CD1c-positive myeloid dendritic cell (primary cell): ENCODE results near the gene GRIN1.
A peak's percentile ranks its signal among the peaks of the same experiment; 100 is the strongest.

Source experiments
- DNase-seq: peaks from one replicate; pipeline ENCODE4 v3.0.0-alpha.2; 2016; ENCODE audit errors: extremely low spot score

Gene GRIN1

DNA sequence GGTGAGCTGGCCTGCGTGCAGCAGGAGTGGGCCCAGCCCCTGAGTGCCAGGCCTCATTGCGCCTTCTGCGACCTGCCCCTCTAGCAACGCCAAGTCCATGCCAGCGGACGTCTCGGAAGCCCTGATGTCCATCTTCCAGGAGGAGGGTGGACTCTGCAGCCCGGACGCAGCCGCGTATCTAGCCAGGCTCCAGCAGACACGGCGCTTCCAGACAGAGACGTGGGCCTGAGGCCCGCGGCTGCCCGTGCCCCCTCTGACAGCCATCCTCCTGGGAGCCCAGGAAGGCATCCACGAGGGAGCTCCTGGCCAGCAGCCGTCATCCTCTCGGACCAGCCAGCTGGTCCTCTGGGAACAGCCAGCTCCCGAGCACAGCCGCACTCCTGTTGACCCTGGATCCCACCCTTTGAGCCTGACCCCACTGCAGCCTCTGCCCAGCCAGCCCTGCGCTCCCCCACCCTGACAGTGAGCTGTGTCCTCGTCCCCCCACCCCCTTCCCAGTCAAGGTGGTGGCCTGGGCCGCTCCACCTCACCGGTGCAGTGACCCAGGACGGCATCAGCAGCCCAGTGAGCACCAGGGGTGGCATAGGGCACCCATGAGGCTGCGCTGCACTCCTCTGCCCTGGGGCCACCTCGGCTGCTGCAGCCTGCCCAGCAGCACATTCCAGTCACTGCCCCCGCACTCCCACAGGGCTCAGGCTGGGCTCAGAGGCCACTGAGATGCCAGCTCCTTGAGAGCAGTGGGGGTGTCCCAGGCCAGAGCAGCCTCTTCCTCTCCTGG, 77.4 kb downstream of the GRIN1 start:
- DNase-seq: no peak

GRCh38 chr9:137217276-137218211, 78.6 kb downstream of the GRIN1 start:
- DNase-seq: peak; percentile 27

DNA sequence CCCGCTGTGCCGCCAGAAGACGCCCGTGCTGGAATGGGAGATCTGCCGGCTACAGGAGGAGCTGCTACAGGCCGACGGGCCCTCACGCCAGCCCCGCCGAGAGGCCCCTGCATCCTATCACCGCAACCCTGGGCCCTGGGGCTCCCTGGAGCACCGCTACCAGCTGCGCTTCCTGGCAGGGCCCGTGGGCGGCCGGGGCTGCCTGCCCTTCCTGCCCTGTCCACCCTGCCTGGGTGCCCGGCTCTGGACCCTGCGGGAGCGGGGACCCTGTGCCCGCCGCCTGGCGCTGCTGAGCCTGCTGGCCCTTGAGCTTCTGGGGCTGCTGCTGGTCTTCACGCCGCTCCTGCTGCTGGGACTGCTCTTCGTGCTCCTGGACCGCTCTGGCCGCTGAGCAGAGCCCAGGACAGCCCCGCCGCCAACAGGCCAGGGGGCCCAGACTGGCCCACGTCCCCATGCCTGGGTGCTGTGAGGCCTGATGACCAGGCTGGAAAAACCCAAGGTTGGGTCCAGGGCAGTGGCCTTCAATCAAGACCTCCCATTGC, 79.3 kb downstream of the GRIN1 start:
- DNase-seq: no peak
